Adipocyte (in vitro differentiated cells): Measurements from ENCODE around the gene COPS7A.

Experiments
- DNase-seq: peaks from one replicate; pipeline ENCODE4 v3.0.0-alpha.2; 2015; ENCODE audit warnings: low read depth
- H3K27me3 ChIP-seq: replicated peaks from 2 replicates; pipeline ENCODE4 v1.7.0; 2013; ENCODE audit warnings: mild to moderate bottlenecking, low read length, moderate library complexity; ENCODE audit not compliant: control insufficient read depth, insufficient read depth
- H3K36me3 ChIP-seq: 2 replicates; pipeline ENCODE4 v1.7.0; 2013; ENCODE audit warnings: low read length, mild to moderate bottlenecking, moderate library complexity; ENCODE audit not compliant: control insufficient read depth, insufficient read depth, severe bottlenecking
- H3K4me1 ChIP-seq: 2 replicates; pipeline ENCODE4 v1.7.0; 2013; ENCODE audit warnings: mild to moderate bottlenecking, low read length, moderate library complexity; ENCODE audit not compliant: control insufficient read depth, insufficient read depth
- H3K4me3 ChIP-seq: 2 replicates; pipeline ENCODE4 v1.7.0; 2013; ENCODE audit warnings: mild to moderate bottlenecking, low read length, moderate library complexity
- H3K9ac ChIP-seq: 2 replicates; pipeline ENCODE4 v1.7.0; 2013; ENCODE audit warnings: mild to moderate bottlenecking, low read length, moderate library complexity
- H3K9me3 ChIP-seq: 2 replicates; pipeline ENCODE4 v1.7.0; 2013; ENCODE audit warnings: mild to moderate bottlenecking, low read length, moderate library complexity; ENCODE audit not compliant: control insufficient read depth

COPS7A gene

GRCh38 chr12:6772331-6772695 lies 48.5 kb downstream of the COPS7A start, which contains the start of gene LAG3:
TSS of gene LAG3 (plus strand) at chr12:6772520. CDS start at chr12:6772853, 333 bp downstream.
- H3K36me3 ChIP-seq: peaks cover 18% of the 10 kb centered on the region
- H3K9ac ChIP-seq: no peak within 1 kb of the TSS
- no peak for DNase-seq
- H3K4me1 ChIP-seq: peaks cover 12% of the 10 kb centered on the region
- no peaks in the 10 kb centered on the region for H3K27me3 ChIP-seq
- no peak within 1 kb of the TSS for H3K4me3 ChIP-seq
- H3K9me3 ChIP-seq: no peaks in the 10 kb centered on the region

GRCh38 chr12:6772726-6773589 lies 49.1 kb downstream of the COPS7A start:
- H3K36me3 ChIP-seq: peaks cover 18% of the 10 kb centered on the region
- DNase-seq: no peak
- no peaks in the 10 kb centered on the region for H3K27me3 ChIP-seq
- H3K4me1 ChIP-seq: peaks cover 8% of the 10 kb centered on the region
- no peaks in the 10 kb centered on the region for H3K9me3 ChIP-seq
- no peak overlapping the region for H3K9ac ChIP-seq
- no peak overlapping the region for H3K4me3 ChIP-seq

GRCh38 chr12:6773590-6774351 lies 49.9 kb downstream of the COPS7A start:
- Histone ChIP-seq H3K36me3 (peaks cover 18% of the 10 kb centered on the region), H3K27me3 (no peaks in the 10 kb centered on the region), H3K4me1 (peaks cover 6% of the 10 kb centered on the region), H3K9me3 (no peaks in the 10 kb centered on the region), H3K4me3 (no peak overlapping the region), H3K9ac (no peak overlapping the region)
- no peak for DNase-seq

DNA sequence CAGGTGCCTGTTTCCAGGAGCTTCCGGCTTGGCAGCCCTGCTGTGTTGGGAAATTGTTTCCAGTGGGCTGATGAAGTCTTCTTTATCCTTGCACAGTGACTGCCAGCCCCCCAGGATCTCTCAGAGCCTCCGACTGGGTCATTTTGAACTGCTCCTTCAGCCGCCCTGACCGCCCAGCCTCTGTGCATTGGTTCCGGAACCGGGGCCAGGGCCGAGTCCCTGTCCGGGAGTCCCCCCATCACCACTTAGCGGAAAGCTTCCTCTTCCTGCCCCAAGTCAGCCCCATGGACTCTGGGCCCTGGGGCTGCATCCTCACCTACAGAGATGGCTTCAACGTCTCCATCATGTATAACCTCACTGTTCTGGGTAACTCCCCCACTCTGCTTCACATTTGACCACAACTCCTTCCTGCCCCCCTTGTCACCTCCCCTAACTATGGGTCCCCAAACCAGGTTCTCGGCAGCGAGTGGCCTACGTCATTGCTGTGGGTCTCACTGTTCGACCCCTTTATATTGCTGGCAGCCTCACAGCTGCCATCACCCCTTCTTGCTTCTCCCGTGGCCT lies 50.7 kb downstream of the COPS7A start:
- Histone ChIP-seq H3K36me3 (peaks cover 17% of the 10 kb centered on the region), H3K4me1 (peaks cover 6% of the 10 kb centered on the region), H3K9ac (no peak overlapping the region), H3K4me3 (no peak overlapping the region), H3K27me3 (no peaks in the 10 kb centered on the region), H3K9me3 (no peaks in the 10 kb centered on the region)
- no peak for DNase-seq

- Histone ChIP-seq H3K27me3 (no peaks in the 10 kb centered on the region), H3K4me3 (no peak overlapping the region), H3K9me3 (no peaks in the 10 kb centered on the region), H3K36me3 (peaks cover 8% of the 10 kb centered on the region), H3K4me1 (peaks cover 6% of the 10 kb centered on the region), H3K9ac (no peak overlapping the region)
- no peak for DNase-seq
These were observed 51.6 kb downstream of the COPS7A start for GRCh38 chr12:6775185-6776174.

DNA sequence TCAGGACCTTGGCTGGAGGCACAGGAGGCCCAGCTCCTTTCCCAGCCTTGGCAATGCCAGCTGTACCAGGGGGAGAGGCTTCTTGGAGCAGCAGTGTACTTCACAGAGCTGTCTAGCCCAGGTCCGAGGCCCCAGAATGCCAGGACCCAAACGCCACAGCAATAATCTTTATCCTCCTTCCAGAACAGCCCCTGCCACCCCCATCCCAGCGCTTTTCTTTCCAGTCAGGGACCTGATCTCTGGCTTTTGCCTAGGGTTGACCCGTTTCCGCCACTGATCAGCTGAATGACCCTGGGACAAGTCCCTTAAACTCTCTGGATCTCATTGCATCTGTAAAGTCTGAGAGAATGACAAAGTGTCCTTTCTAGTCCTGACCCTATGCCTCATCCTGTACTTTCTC lies 53.5 kb downstream of the COPS7A start:
- no peak for DNase-seq
- Histone ChIP-seq H3K9me3 (no peaks in the 10 kb centered on the region), H3K4me1 (peaks cover 6% of the 10 kb centered on the region), H3K27me3 (peaks cover 4% of the 10 kb centered on the region), H3K9ac (no peak overlapping the region), H3K4me3 (no peak overlapping the region), H3K36me3 (no peaks in the 10 kb centered on the region)

GRCh38 chr12:6778217-6778573 lies 54.3 kb downstream of the COPS7A start:
- Histone ChIP-seq H3K9me3 (no peaks in the 10 kb centered on the region), H3K27me3 (peaks cover 8% of the 10 kb centered on the region), H3K36me3 (no peaks in the 10 kb centered on the region), H3K4me3 (peak overlapping the region; percentile 75), H3K4me1 (peaks cover 6% of the 10 kb centered on the region), H3K9ac (peak overlapping the region; percentile 60)
- DNase-seq: peak; percentile 50

DNA sequence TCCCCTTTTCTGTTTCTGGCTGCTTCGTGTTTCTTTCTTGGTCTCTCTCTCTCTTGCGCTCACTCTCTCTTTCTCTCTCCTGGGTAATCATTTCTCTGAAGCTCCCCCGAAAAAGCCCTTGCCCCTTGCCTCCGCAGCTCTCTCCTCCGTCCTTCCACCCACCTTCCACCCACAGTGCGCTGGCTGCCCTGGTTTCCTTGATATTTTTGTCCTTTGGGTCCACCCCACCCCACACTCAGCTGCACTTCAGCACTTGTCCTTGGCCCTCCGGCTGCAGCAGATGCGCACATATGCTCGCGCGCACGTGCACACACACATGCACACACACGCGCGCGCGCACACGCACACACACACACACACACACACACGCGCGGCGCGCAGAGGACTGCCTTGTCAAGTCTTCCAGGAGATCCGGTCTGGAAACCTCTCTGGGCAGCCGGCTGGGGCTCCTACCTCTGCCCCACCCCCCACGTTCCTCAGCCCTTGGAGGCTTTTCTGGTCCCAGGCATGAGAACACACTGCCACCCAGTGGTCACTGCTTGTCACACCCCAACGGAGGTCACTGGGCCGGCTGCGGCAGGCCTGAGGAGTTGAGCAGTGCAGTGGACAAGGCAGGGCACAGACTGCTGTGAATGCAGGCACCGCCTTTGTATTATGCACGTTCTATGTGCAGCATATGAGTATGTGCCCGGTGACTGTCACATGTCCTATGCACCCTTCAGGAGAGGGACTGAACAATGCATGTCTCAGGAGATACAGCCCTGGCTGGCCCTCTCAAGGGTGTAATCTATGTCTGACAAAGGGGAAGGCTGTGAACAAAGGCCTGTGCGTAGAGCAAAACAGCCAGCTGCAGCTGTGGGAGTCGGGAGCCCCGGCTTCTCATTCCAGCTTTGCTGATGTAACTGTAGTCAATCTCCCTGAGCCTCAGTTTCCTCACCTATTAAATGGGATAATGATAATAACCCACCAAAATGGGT lies 55.0 kb downstream of the COPS7A start:
- DNase-seq: peak; percentile 98
- Histone ChIP-seq H3K9me3 (no peaks in the 10 kb centered on the region), H3K4me3 (peak overlapping the region; percentile 75), H3K4me1 (peaks cover 6% of the 10 kb centered on the region), H3K36me3 (no peaks in the 10 kb centered on the region), H3K9ac (peak overlapping the region; percentile 60), H3K27me3 (peaks cover 8% of the 10 kb centered on the region)

DNA sequence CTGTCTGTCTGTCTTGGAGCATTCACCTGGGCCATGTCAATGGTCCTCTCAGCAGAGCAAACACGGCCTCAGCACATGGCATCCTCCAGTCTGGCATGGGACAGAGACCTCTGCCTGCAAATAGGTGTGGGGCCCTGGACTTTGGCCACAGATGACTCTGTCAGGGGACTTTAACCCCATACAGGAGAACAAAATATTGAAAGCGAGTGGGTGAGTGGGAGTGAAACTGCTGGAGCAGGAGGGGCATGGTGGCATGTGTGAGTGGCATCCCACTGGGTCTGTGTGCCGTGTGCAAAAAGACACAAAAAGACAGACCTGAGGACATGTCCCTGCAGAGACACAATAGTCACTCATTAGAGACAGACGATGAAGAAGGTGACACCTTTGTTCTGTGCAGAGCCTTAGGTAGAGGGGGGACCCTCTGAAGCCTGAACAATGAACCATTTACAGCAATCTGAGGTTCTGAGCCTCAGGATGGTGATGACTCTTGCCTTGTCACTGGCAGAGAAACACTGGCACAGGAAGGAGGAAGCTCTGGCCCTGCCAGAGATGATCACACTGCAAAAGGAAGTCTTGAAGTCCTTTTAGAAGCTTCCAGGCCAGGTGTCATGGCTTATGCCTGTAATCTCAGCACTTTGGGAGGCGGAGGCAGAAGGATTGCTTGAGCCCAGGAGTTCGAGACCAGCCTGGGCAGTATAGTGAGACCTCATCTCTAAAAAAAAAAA lies 56.0 kb downstream of the COPS7A start:
- no peaks in the 10 kb centered on the region for H3K9me3 ChIP-seq
- H3K4me3 ChIP-seq: no peak overlapping the region
- H3K9ac ChIP-seq: no peak overlapping the region
- H3K36me3 ChIP-seq: no peaks in the 10 kb centered on the region
- peaks cover 6% of the 10 kb centered on the region for H3K4me1 ChIP-seq
- no peak for DNase-seq
- peaks cover 8% of the 10 kb centered on the region for H3K27me3 ChIP-seq
